Effector memory CD4-positive, alpha-beta T cell (primary cell): Measurements from ENCODE around the gene LRFN5.

Experiments used
- DNase-seq, 3 donors: peaks; one replicate each; pipeline ENCODE4 v3.0.0-alpha.2; 2020
- H3K27ac ChIP-seq: 2 replicates; pipeline ENCODE4 v1.7.0; 2013; ENCODE audit warnings: mild to moderate bottlenecking, low read length, moderate library complexity; ENCODE audit not compliant: insufficient read depth, poor library complexity, severe bottlenecking
- H3K27me3 ChIP-seq: replicated peaks from 2 replicates; pipeline ENCODE4 v1.7.0; 2013; ENCODE audit warnings: mild to moderate bottlenecking, low read length; ENCODE audit not compliant: insufficient read depth, control insufficient read depth, poor library complexity, severe bottlenecking
- H3K36me3 ChIP-seq: 2 replicates; pipeline ENCODE4 v1.7.0; 2013; ENCODE audit warnings: mild to moderate bottlenecking, low read length, moderate library complexity; ENCODE audit not compliant: control insufficient read depth, insufficient read depth
- H3K4me1 ChIP-seq: 2 replicates; pipeline ENCODE4 v1.7.0; 2013; ENCODE audit warnings: low read length, mild to moderate bottlenecking; ENCODE audit not compliant: control insufficient read depth, insufficient read depth, poor library complexity, severe bottlenecking
- H3K4me3 ChIP-seq: 2 replicates; pipeline ENCODE4 v1.7.0; 2013; ENCODE audit warnings: low read length, low read depth, mild to moderate bottlenecking; ENCODE audit not compliant: insufficient read depth, poor library complexity, severe bottlenecking
- H3K9me3 ChIP-seq: 2 replicates; pipeline ENCODE4 v1.7.0; 2013; ENCODE audit warnings: mild to moderate bottlenecking, low read length, moderate library complexity; ENCODE audit not compliant: control insufficient read depth

Gene LRFN5

DNA sequence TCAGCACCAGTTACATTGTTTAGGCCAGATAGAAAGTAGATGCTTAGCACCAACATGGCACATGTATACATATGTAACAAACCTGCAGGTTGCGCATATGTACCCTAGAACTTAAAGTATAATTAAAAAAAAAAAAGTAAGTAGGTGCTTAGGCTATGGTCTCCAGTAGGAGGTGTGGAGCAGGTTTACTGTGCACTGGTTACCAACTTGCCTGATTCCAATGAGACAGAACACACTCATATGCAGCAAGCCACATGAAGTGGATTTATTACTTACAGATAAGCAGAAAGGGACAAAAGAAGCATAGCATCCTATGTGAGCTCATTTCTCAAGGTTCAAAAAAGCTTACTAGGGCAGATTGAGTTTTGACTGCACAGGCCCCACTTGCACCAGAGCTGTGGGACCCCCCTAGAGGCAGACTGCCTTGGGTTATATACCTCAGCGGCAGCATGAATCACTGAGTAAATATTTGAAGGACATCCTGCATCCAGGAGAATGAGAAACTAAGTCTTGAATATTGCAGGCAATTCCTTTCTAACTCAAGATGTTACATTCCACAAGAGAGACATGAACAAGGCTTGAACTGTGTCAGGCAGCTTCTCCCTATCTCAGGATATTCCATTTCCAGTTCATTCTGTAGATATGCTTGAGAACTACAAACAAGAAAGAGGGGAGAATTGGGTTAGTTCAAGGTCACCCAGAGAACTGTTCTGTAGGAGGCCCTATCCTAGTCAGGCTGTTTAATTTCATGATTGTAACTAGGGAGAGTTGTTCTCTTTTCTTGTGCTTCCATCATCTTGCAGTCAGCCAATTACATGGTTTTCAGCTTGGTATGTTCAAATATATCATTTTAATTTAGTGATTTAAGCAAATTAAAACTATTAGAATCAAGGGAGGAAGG lies 30.1 kb downstream of the LRFN5 start:
- Histone ChIP-seq H3K27me3 (no peaks in the 10 kb centered on the region), H3K36me3 (no peaks in the 10 kb centered on the region), H3K27ac (no peak overlapping the region), H3K9me3 (no peaks in the 10 kb centered on the region), H3K4me3 (no peak overlapping the region), H3K4me1 (no peaks in the 10 kb centered on the region)
- no peak for DNase-seq

DNA sequence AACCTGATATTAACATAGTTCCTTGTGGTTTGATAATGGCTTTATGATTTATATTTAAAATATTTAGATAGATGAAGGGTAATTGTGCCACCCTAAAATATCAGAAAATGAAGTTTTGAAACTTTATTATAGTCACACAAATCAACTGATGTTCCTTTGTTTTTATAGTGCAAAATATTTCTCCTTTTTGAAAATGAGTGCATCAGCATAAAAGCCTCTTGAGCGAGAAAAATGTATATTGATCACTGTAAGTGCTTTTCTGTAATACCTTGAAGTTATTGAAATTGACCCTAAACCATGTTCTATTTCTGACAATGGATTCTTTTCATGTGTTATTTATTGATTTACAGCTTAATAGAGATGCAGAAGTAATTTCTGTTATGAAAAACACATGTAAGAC lies 35.0 kb downstream of the LRFN5 start:
- Histone ChIP-seq H3K36me3 (no peaks in the 10 kb centered on the region), H3K4me3 (no peak overlapping the region), H3K9me3 (no peaks in the 10 kb centered on the region), H3K27me3 (no peaks in the 10 kb centered on the region), H3K4me1 (no peaks in the 10 kb centered on the region), H3K27ac (no peak overlapping the region)
- DNase-seq: no peak

DNA sequence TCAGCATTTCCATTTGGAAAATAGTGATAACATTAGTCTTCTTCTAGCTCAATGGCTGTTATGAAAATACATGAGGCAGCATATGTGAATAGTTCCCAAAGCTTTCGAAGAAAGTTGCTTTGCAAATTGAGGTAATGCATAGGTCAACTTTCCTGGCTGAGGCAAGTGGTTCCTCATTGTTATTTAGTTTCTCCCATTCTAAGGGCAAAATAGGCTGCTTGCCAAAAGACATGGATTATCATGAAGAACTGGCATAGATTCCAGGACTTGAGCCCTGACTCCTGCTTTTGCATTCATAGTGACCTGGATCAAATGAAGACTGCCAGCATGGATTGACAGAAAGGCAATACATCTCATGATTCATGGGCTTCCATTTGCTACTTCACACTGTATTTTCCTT lies 35.7 kb downstream of the LRFN5 start:
- H3K36me3 ChIP-seq: no peaks in the 10 kb centered on the region
- no peaks in the 10 kb centered on the region for H3K9me3 ChIP-seq
- no peak overlapping the region for H3K27ac ChIP-seq
- no peak overlapping the region for H3K4me3 ChIP-seq
- H3K4me1 ChIP-seq: no peaks in the 10 kb centered on the region
- H3K27me3 ChIP-seq: no peaks in the 10 kb centered on the region
- no peak for DNase-seq

DNA sequence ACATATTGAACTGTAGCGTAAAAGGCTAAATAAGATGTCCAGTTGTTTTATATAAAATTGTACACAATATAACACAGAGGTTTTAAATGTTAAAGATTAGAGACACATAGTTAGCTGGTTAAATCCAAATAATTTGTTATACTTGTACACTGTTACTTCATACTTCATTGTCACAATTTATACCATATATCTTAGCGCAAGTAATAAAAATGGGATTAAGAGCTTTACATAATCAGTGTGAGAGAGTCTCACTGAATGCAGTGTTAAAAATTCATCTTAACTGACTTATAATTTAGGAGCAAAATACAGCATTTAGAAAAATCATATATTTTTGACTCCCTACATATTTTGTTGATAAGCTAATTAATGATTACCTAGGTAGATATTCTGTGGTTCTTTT lies 36.1 kb downstream of the LRFN5 start:
- Histone ChIP-seq H3K27ac (no peak overlapping the region), H3K9me3 (no peaks in the 10 kb centered on the region), H3K4me3 (no peak overlapping the region), H3K36me3 (no peaks in the 10 kb centered on the region), H3K4me1 (no peaks in the 10 kb centered on the region), H3K27me3 (no peaks in the 10 kb centered on the region)
- no peak for DNase-seq

DNA sequence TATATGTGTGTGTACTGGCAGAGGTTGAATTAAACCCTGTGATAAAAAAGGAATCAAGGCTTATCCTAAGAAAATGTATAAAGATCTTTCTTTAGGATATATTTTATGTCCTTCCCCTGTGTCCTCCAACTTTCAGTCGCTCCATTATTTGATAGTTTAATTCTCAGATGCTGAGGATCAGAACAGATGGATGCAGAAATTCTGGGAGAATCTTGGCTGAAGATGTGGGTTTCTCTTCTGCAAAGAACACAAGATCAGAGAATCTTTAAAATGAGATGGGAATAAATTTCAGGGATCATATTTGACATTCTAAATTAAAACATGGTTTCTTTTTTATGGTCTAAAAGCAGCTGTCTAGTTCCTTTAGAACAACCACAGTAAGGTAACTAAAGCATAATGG lies 37.9 kb downstream of the LRFN5 start:
- Histone ChIP-seq H3K4me3 (no peak overlapping the region), H3K4me1 (no peaks in the 10 kb centered on the region), H3K27me3 (no peaks in the 10 kb centered on the region), H3K9me3 (no peaks in the 10 kb centered on the region), H3K36me3 (no peaks in the 10 kb centered on the region), H3K27ac (no peak overlapping the region)
- DNase-seq: no peak

DNA sequence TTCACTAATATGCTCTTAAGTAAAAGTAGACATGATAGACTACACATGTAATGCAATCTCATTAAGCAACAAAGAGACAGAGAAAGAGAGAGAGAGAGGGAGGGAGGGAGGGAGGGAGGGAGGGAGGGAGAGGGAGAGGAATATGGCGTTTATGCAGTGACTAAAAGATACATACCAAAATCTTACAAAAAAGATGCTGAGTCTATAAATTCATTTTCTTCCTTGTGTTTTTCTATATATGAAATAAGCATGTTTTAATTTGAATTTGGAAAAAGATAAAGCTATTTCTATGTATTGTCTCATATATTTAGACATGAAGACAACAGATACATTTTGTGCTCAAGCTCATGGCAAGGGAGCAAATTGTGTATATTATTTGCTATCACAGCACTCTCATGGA lies 44.1 kb downstream of the LRFN5 start:
- Histone ChIP-seq H3K27ac (no peak overlapping the region), H3K36me3 (no peaks in the 10 kb centered on the region), H3K9me3 (no peaks in the 10 kb centered on the region), H3K4me3 (no peak overlapping the region), H3K4me1 (no peaks in the 10 kb centered on the region), H3K27me3 (no peaks in the 10 kb centered on the region)
- no peak for DNase-seq

DNA sequence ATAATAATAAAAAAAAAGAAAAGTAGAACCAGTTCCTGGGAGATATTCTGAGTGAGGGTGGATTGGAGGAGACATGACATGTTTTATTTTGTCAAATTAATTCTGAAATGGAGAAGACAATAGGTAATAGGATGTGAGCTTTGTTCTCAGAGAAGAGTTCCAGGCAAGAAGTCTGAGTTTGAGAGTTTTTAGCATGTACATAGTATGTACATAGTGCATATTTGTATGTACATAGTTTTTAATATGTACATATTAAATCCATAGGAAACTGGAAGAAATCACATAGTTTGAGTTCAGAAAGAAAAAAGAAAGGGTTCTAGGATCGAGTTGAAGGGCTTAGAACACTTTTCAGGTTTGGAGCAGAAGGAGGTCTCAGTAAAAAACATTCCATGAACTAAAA lies 47.5 kb downstream of the LRFN5 start:
- no peak for DNase-seq
- Histone ChIP-seq H3K9me3 (no peaks in the 10 kb centered on the region), H3K27me3 (no peaks in the 10 kb centered on the region), H3K36me3 (no peaks in the 10 kb centered on the region), H3K4me1 (no peaks in the 10 kb centered on the region), H3K4me3 (no peak overlapping the region), H3K27ac (no peak overlapping the region)

DNA sequence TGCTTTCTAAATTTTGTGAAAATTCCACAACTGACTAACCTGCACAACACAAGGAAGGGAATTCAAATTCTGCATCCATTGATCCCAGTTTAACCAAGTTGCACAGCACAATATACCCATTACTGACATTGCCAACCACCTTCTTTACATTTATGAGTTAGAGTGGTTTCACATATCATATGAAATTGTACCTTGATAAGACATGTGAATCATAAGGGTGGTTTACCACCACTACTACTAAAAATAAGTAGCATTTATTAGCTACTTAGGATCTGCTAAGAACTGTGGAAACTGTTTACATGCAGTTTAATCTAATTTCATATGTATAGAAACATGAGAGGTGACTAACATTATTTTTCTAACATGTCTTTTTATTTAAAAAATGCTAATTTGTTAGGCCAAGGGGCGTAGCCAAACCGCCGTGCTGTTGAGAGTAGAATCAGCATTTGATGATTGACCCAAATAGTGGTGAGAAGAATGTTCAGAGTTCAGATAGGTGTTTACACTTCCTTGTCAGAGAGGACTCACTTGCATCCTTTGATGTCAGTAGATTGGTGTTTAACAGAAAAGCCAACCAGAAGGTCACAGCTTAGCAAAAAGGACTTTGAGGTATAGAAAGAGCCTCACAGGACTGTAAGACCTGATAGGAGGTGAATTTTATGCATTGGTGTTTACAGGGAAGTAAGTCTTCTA lies 56.2 kb downstream of the LRFN5 start:
- H3K4me1 ChIP-seq: no peaks in the 10 kb centered on the region
- no peaks in the 10 kb centered on the region for H3K27me3 ChIP-seq
- no peak overlapping the region for H3K4me3 ChIP-seq
- H3K36me3 ChIP-seq: no peaks in the 10 kb centered on the region
- H3K9me3 ChIP-seq: no peaks in the 10 kb centered on the region
- DNase-seq: no peak
- no peak overlapping the region for H3K27ac ChIP-seq

DNA sequence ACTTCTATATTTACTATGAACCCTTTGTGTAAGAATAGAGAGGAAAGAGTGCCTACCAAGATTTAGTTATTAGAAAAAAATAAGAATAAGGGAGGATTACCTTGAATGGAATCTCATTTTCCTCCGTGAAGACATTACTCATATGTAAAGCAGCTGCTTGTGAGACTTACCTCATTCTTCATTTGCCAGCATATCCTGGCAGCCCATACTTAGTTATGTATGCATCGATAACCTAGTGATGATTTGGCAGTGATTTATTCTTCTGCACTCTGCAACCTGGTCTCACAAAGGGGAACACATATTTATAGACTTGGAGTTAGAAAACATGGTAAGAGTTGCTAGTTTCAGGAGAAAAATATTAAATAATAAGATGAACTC lies 56.8 kb downstream of the LRFN5 start:
- Histone ChIP-seq H3K4me1 (no peaks in the 10 kb centered on the region), H3K9me3 (no peaks in the 10 kb centered on the region), H3K27me3 (no peaks in the 10 kb centered on the region), H3K36me3 (no peaks in the 10 kb centered on the region), H3K4me3 (no peak overlapping the region), H3K27ac (no peak overlapping the region)
- no peak for DNase-seq

DNA sequence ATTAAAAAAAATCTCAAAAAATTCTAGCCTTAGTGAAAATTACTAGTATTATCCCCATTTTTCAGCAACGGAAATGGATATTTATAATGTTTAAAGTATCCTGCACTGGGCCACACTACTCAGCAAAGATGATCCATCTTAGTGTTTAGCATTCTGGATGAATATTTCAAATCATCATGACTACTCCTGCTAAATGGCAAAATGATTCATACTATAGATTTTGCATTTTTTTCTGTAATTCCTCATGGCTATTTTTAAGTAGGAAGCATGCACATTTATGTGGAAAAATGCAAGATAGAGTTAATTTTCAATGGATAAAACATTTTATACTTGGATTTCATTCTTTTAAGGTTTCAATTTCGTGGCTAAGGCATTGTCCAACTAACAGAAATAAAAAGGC lies 59.6 kb downstream of the LRFN5 start:
- no peak for DNase-seq
- no peak overlapping the region for H3K27ac ChIP-seq
- no peaks in the 10 kb centered on the region for H3K4me1 ChIP-seq

More for the DNA sequence above, 59.6 kb downstream of the LRFN5 start:
- H3K9me3 ChIP-seq: no peaks in the 10 kb centered on the region
- H3K36me3 ChIP-seq: no peaks in the 10 kb centered on the region
- H3K4me3 ChIP-seq: no peak overlapping the region
- no peaks in the 10 kb centered on the region for H3K27me3 ChIP-seq
